OCI-LY7 (cell line): ENCODE measurements around the gene ZCCHC14.

Source experiments
- EZH2phosphoT487 ChIP-seq: fragments of 200-600 bp; sonication (generic); IDR thresholded peaks from 2 replicates; pipeline ENCODE4 v1.6.1; 2018; ENCODE audit warnings: low read depth, borderline replicate concordance, mild to moderate bottlenecking, mixed run types, antibody characterized with exemption, low read length, moderate library complexity, mixed read lengths
- TF ChIP-seq, protein P1 (sequence below): fragments of 200-600 bp; sonication (generic); conservative IDR thresholded peaks from 2 replicates; pipeline ENCODE4 v1.5.1; 2014; ENCODE audit warnings: mild to moderate bottlenecking, antibody characterized with exemption, low read length, moderate library complexity, mixed read lengths

DNA sequence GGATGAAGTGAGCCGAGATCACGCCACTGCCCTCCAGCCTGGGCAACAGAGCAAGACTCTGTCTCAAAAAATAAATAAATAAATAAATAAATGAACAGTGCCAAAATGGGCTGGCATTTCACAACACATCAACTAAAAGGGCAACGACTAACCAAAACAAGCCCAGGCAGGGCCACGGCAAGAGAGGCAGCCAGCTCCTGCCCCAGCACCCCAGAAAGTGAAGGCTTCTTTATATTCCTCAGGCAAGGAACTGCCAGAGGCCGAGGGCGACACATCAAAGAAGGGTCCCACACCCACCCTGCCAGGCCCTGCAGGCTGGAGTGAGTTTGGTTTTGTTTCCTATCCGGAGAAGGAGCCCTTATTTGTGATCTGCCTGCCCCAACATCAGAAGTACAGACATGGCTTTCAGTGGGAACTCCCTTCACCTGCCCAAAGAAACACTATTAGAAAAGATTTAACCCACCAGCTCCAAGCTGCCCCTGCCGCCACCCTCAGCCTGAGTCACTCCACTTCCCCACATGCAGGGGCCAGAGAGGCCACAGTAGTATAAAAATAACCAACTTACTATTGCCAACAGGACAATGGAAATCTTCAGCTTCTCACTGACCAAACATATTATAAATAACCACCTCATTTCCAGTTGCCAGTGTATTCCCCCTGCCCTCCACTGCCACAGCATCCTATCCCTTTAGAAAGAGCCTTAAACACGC, 117.2 kb downstream of the ZCCHC14 start:
- TF ChIP-seq, protein P1, sequence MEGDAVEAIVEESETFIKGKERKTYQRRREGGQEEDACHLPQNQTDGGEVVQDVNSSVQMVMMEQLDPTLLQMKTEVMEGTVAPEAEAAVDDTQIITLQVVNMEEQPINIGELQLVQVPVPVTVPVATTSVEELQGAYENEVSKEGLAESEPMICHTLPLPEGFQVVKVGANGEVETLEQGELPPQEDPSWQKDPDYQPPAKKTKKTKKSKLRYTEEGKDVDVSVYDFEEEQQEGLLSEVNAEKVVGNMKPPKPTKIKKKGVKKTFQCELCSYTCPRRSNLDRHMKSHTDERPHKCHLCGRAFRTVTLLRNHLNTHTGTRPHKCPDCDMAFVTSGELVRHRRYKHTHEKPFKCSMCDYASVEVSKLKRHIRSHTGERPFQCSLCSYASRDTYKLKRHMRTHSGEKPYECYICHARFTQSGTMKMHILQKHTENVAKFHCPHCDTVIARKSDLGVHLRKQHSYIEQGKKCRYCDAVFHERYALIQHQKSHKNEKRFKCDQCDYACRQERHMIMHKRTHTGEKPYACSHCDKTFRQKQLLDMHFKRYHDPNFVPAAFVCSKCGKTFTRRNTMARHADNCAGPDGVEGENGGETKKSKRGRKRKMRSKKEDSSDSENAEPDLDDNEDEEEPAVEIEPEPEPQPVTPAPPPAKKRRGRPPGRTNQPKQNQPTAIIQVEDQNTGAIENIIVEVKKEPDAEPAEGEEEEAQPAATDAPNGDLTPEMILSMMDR: no peak
- TF ChIP-seq EZH2phosphoT487: no peak
